Measurements from ENCODE around the gene SORL1-AS1.

The SORL1-AS1 gene

GRCh38 chr11:121422675-121423074 is 30.1 kb downstream of the SORL1-AS1 start (continued):
- 0 out of 2 replicates have a peak, but pooled peaks have one; percentile 25 for TF ChIP-seq MLLT1 (IDR thresholded peaks at IDR 0.05)
- TF ChIP-seq ASH2L (IDR thresholded peaks at IDR 0.05; ENCODE audit: borderline replicate concordance, low read depth) = no peak
- TF ChIP-seq MTA3 (IDR thresholded peaks at IDR 0.05; ENCODE audit: borderline replicate concordance, low read length) = 0 out of 2 replicates have a peak, but pooled peaks have one; percentile 48
- TF ChIP-seq BHLHE40 (IDR thresholded peaks at IDR 0.05; ENCODE audit: borderline replicate concordance in 1 of 2, low read depth in 2 of 2, low read length in 1 of 2) = peak; percentile 91 to 92
- TF ChIP-seq RUNX3 (IDR thresholded peaks at IDR 0.05; ENCODE audit: low read length) = 0 out of 2 replicates have a peak, but pooled peaks have one; percentile 15

- no peak overlapping the region for H3K9ac ChIP-seq (ENCODE audit: control insufficient read depth, insufficient read depth, low read length)
- ChIA-PET RAD21 (ENCODE audit: unreplicated experiment) (interaction anchor here (1.0 to 2.4 kb wide), 7 partner anchors 8 to 53 kb away, joined by 3 to 16 read pairs (median 4); no protein-coding TSS in a partner anchor), POLR2A (interaction anchor here (1.0 to 2.1 kb wide), 2 partner anchors 8 to 136 kb away, joined by 3 to 9 read pairs; no protein-coding TSS in a partner anchor), SMC1A (ENCODE audit: uncharacterized antibody, unreplicated experiment) (interaction anchor here (0.6 to 10.5 kb wide), 18 partner anchors 8 to 169 kb away, joined by 3 to 103 read pairs (median 4); no protein-coding TSS in a partner anchor), CTCF (interaction anchor here (1.0 to 4.3 kb wide), 12 partner anchors 10 to 100 kb away, joined by 3 to 21 read pairs (median 3); no protein-coding TSS in a partner anchor)
- H3K27ac ChIP-seq (ENCODE audit: control insufficient read depth, insufficient read depth) = peak overlapping the region; percentile 40
- H3K4me2 ChIP-seq (ENCODE audit: control insufficient read depth, insufficient read depth) = no peak overlapping the region
- peak overlapping the region; percentile 29 for H2AFZ ChIP-seq (ENCODE audit: control insufficient read depth, low read depth, low read length)
- no TSS peak for BruUV-seq (replicated peaks)
- H4K20me1 ChIP-seq (ENCODE audit: control insufficient read depth, insufficient read depth) = no peaks in the 10 kb centered on the region
- in situ Hi-C loops (cut with MboI) (no loop called here), intact Hi-C loops (cut with micrococcal nuclease; ENCODE audit: unreplicated experiment) (loop anchor here (5.0 kb wide), 2 partner anchors 54 to 84 kb away; no protein-coding TSS in a partner anchor)
- DNase-seq (ENCODE audit: low read depth, low spot score) (no peak), ATAC-seq (peak; percentile 42), FAIRE-seq (no peak)
- no peaks in the 10 kb centered on the region; the same call in 2 of the 3 replicates for H3K9me3 ChIP-seq (replicated peaks; ENCODE audit: control insufficient read depth, insufficient read depth, low read length)
- no peak overlapping the region for H3K4me3 ChIP-seq
- H3K79me2 ChIP-seq (ENCODE audit: control insufficient read depth, insufficient read depth, low read length) = no peaks in the 10 kb centered on the region
- no peaks in the 10 kb centered on the region for H3K36me3 ChIP-seq (ENCODE audit: control insufficient read depth in 2 of 2, insufficient read depth in 2 of 2, low read length in 1 of 2)
- H3K4me1 ChIP-seq (ENCODE audit: control insufficient read depth, insufficient read depth, low read length) = peaks cover 56% of the 10 kb centered on the region
- no peaks in the 10 kb centered on the region for H3K27me3 ChIP-seq (replicated peaks in 1 of 2; ENCODE audit: control insufficient read depth in 2 of 2, insufficient read depth in 2 of 2, low read length in 1 of 2)
- 26% methylated on average over 4 of the region's 4 CpGs for WGBS (ENCODE audit: insufficient coverage, insufficient replicate concordance, low lambda C conversion rate, missing lambda C conversion rate)
- no peak for TF ChIP-seq BACH1 (IDR thresholded peaks at IDR 0.05; ENCODE audit: borderline replicate concordance)
- no peak for TF ChIP-seq CBX3 (IDR thresholded peaks at IDR 0.05; ENCODE audit: borderline replicate concordance, low read depth)
- TF ChIP-seq JUND (IDR thresholded peaks at IDR 0.05; ENCODE audit: low read depth, low read length) = no peak
- no peak for TF ChIP-seq PKNOX1 (IDR thresholded peaks at IDR 0.05)
- no peak for TF ChIP-seq BHLHE40 (IDR thresholded peaks at IDR 0.05; ENCODE audit: borderline replicate concordance in 1 of 2, low read depth in 2 of 2, low read length in 1 of 2)
- peak; percentile 40; the same call in 1 of the 2 replicates for TF ChIP-seq RAD21 (IDR thresholded peaks at IDR 0.05; ENCODE audit: insufficient read depth, low read depth, low read length)
- no peak for TF ChIP-seq TBL1XR1 (IDR thresholded peaks at IDR 0.05; ENCODE audit: low read depth, low read length)
- TF ChIP-seq SUPT20H (IDR thresholded peaks at IDR 0.05; ENCODE audit: borderline replicate concordance, control insufficient read depth, low read depth, low read length) = no peak
- TF ChIP-seq SKIL (IDR thresholded peaks at IDR 0.05; ENCODE audit: low read depth, poor library complexity, severe bottlenecking) = no peak
- no peak for TF ChIP-seq TCF3 (IDR thresholded peaks at IDR 0.05; ENCODE audit: borderline replicate concordance, insufficient read depth, low read depth, low read length)
- TF ChIP-seq MYC (IDR thresholded peaks at IDR 0.05; ENCODE audit: insufficient read depth, insufficient read length, insufficient replicate concordance, low read length, severe bottlenecking) = no peak
- TF ChIP-seq RELA (IDR thresholded peaks at IDR 0.05; ENCODE audit: borderline replicate concordance, partially characterized antibody) = no peak
Observed at GRCh38 chr11:121421149-121421901, 31.4 kb downstream of the SORL1-AS1 start.
